ENCODE results near the gene TRAF6.

- TF ChIP-seq NFE2L1 (CRISPR knock-in tag; IDR thresholded peaks at IDR 0.05) (no peak), NFYB (CRISPR knock-in tag; conservative IDR thresholded peaks at IDR 0.05; ENCODE audit: low read depth) (no peak), FOXK1 (CRISPR knock-in tag; IDR thresholded peaks at IDR 0.05) (no peak), IRF2 (CRISPR knock-in tag; IDR thresholded peaks at IDR 0.05; ENCODE audit: borderline replicate concordance, low read depth) (no peak), TEAD4 (CRISPR knock-in tag; IDR thresholded peaks at IDR 0.05) (no peak), USF2 (CRISPR knock-in tag; IDR thresholded peaks at IDR 0.05) (no peak), ELF4 (CRISPR knock-in tag; IDR thresholded peaks at IDR 0.05; ENCODE audit: low read depth) (no peak)
- TF ChIP-seq, protein P1, sequence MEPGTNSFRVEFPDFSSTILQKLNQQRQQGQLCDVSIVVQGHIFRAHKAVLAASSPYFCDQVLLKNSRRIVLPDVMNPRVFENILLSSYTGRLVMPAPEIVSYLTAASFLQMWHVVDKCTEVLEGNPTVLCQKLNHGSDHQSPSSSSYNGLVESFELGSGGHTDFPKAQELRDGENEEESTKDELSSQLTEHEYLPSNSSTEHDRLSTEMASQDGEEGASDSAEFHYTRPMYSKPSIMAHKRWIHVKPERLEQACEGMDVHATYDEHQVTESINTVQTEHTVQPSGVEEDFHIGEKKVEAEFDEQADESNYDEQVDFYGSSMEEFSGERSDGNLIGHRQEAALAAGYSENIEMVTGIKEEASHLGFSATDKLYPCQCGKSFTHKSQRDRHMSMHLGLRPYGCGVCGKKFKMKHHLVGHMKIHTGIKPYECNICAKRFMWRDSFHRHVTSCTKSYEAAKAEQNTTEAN (CRISPR knock-in tag; IDR thresholded peaks at IDR 0.05), result no peak
- TF ChIP-seq, protein P2, sequence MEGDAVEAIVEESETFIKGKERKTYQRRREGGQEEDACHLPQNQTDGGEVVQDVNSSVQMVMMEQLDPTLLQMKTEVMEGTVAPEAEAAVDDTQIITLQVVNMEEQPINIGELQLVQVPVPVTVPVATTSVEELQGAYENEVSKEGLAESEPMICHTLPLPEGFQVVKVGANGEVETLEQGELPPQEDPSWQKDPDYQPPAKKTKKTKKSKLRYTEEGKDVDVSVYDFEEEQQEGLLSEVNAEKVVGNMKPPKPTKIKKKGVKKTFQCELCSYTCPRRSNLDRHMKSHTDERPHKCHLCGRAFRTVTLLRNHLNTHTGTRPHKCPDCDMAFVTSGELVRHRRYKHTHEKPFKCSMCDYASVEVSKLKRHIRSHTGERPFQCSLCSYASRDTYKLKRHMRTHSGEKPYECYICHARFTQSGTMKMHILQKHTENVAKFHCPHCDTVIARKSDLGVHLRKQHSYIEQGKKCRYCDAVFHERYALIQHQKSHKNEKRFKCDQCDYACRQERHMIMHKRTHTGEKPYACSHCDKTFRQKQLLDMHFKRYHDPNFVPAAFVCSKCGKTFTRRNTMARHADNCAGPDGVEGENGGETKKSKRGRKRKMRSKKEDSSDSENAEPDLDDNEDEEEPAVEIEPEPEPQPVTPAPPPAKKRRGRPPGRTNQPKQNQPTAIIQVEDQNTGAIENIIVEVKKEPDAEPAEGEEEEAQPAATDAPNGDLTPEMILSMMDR (IDR thresholded peaks at IDR 0.05), result no peak
- TF ChIP-seq, protein P3, sequence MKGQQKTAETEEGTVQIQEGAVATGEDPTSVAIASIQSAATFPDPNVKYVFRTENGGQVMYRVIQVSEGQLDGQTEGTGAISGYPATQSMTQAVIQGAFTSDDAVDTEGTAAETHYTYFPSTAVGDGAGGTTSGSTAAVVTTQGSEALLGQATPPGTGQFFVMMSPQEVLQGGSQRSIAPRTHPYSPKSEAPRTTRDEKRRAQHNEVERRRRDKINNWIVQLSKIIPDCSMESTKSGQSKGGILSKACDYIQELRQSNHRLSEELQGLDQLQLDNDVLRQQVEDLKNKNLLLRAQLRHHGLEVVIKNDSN (CRISPR knock-in tag; IDR thresholded peaks at IDR 0.05), result no peak
Observed at GRCh38 chr11:36490026-36490806, 19.9 kb downstream of the TRAF6 start.
